ENCODE data around the gene DONSON.
"Not testable (repeated sequence)": the region's sequence is repeated elsewhere in the genome, so short reads cannot be mapped to it uniquely, and the experiment has no call there.

Gene DONSON, protein sequence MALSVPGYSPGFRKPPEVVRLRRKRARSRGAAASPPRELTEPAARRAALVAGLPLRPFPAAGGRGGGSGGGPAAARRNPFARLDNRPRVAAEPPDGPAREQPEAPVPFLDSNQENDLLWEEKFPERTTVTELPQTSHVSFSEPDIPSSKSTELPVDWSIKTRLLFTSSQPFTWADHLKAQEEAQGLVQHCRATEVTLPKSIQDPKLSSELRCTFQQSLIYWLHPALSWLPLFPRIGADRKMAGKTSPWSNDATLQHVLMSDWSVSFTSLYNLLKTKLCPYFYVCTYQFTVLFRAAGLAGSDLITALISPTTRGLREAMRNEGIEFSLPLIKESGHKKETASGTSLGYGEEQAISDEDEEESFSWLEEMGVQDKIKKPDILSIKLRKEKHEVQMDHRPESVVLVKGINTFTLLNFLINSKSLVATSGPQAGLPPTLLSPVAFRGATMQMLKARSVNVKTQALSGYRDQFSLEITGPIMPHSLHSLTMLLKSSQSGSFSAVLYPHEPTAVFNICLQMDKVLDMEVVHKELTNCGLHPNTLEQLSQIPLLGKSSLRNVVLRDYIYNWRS

DNA sequence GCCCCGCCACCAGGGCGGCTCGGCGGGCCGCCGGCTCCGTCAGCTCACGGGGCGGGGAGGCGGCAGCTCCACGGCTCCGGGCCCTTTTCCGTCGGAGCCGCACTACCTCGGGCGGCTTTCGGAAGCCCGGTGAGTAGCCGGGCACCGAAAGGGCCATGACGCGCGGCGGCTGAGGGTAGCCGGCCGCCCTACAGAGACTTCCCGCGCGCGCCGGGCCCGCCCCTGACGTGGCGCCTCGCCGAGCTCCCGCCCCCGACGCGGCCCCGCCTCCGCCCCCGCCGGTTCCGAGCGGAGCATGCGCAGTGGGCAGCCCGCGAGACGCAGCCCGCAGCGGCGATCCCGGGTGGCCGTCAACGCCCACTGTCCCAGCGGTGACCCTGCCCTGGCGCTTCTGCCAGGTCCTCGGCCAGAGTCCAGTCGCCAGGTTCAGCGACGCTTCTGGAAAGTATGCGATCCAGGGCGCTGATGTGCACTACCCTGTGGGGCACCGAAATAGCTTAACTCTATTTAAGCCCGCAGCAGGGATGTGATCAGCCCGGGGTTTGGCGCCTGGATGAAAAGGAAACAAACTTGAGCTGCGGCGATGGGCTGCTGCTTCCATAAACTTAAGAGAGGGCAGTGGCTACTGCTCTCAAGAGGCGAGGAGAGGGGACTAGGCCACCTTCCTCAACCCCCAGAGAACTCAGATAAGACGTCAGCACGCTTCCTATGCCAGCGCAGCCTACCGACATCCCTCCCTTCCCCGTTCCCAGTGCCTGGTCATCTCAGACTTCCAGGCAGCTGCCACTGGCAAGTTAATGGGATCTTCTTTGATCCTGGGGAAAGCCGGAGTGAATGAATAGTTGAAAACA, at the start of gene DONSON:
Gene DONSON (minus strand): TSS at position 200 of the 851 bp plus-strand sequence. CDS start 43 bp downstream, at position 157.
- DNase-seq (ENCODE audit: low read depth) = peak; percentile 83

DNA sequence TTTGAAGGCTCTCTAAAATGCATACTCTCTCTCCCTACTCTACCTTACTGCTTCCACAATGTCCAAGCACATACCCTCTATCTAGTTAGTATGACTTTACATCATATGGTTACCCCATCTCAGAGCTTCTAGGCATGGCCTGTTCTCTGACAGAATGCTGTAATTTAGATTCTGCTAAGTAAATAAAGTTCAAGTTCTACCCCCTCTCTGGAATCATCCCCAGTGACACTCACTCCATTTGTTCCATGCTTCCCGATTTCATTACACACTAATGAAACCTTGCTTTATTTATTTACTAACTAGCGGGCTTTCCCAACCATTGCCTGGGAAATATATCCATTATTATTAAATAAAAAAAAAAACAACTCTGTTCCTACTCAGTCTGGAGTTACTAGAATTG, 45.8 kb upstream of the DONSON start:
- DNase-seq (ENCODE audit: low read depth) = no peak

DNA sequence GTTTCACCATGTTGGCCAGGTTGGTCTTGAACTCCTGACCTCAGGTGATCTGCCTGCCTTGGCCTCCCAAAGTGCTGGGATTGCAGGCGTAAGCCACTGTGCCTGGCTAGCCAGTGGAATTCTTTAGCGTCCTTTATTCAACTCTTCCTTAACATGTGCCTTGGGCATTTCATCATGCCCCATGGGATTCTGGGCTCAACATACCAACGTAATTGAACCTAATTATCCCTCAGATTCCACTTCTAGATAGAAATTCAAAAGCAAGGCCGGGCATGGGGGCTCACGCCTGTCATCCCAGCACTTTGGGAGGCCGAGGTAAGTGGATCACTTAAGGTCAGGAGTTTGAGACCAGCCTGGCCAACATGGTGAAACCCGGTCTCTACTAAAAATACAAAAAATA, 37.7 kb upstream of the DONSON start:
- DNase-seq (ENCODE audit: low read depth) = not testable (repeated sequence)

DNA sequence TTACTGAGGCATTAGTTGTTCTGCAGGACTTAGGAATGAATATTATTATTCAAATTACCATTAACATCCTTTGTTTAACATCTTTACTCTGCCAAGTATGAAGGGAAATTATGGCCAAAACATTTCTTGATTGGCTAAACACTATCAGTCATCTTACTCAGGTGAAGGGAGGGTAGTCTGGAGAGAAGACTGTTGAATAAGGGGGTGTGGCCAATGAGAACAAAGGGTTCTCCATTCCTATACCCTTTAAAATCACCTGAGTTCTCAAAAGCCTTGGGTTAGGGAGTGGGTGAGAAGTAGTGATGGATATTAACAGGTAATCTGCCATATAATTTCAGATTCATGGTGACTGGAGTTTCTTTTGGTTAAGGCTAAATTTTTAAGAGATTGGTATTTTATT, 33.8 kb upstream of the DONSON start:
- DNase-seq (ENCODE audit: low read depth) = no peak

DNA sequence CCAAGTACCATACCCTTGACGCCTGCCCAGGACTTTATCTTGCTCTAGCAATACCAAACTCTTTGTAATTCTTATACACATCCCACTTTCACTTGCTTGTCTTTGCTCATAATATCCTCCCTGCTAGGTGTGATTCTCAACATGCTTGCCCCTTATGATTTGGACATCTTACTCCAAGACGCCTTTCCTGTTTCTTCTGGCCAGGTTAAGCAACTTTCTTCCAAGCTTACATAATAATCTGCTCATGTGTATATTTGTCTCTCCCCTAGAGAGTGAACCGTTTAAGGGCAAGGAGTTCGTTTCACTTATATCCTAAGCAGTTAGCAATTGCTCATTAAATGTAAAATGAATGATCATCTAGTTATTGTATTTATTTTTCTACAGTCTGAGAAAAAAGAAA, 31.2 kb upstream of the DONSON start:
- no peak for DNase-seq (ENCODE audit: low read depth)

DNA sequence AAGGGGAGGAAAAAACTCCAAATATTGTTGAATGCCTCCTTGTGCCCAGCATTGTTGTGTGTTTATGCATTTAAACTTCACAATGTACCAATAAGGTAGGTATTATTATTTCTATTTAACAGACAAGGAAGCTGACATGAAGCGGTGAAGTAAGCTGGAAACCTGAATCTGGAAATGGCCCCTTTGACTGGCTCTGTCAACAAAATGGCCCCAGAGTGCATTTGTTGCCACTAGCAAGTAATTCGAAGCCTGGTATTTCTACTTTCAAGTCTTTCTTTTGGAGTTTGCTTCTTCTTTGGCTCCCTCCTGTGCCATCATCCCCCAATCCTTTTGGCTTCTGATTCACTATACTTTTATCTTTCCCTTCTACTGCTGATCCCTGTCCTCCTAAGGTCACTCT, 29.9 kb upstream of the DONSON start:
- no peak for DNase-seq (ENCODE audit: low read depth)

DNA sequence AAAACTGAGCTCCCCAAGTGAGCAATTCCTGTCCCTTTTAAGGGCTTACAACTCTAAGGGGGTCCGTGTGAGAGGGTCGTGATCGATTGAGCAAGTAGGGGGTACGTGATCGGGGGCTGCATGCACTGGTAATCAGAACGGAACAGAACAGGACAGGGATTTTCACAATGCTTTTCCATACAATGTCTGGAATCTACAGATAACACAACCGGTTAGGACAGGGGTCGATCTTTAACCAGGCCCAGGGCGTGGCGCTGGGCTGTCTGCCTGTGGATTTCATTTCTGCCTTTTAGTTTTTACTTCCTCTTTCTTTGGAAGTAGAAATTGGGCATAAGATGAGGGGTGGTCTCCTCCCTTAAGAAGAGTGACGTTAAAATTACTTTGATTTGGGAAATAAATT, 29.1 kb upstream of the DONSON start:
- not testable (repeated sequence) for DNase-seq (ENCODE audit: low read depth)

DNA sequence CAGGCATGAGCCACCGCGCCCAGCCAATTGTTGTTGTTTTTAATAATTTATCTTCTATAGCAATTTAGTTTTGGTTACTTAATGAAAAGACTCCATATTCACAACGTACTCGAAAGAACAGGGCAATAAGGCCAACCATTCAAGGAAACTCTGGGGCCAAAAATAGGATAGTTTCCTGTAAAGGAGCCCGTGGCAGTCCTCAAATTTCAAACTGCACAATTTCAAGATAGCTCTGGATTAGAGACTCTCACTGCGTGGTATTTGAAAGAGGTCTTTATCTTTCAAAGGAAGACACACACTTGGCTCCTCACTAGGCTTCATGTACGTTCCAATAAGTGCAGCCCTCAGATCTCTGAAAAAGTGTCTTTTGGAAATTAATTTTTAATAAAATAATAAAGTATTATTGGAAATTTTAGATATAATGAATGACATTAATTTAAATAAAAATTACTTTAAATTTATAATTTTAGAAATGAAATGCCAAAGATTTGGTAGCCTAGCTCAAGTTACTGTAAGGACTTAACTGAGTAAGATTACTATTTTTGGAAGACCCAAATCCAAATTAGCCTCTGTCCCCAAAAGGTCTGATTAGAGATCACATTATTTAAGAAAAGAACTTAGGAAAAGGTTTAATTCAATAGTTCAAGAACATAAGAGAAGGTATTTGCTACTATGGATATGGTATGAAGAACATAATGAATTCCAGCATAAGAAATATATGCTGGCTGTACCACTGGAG, 22.7 kb upstream of the DONSON start:
- DNase-seq (ENCODE audit: low read depth) = no peak

DNA sequence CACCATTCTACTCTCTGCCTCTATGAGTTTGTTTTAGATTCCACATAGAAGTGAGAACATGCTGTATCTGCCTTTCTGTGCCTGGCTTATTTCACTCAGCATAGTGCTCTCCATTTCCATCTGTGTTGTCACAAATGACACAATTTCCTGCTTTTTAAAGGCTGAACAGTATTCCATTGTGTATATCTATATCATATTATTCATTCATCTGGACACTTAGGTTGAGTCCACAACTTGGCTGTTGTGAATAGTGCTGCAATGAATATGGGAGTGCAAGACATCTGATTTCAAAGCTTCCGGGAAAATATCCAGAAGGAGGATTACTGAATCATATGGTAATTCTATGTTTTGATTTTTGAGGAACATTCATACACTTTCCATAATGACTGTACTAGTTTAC, 20.1 kb upstream of the DONSON start:
- DNase-seq (ENCODE audit: low read depth) = no peak

DNA sequence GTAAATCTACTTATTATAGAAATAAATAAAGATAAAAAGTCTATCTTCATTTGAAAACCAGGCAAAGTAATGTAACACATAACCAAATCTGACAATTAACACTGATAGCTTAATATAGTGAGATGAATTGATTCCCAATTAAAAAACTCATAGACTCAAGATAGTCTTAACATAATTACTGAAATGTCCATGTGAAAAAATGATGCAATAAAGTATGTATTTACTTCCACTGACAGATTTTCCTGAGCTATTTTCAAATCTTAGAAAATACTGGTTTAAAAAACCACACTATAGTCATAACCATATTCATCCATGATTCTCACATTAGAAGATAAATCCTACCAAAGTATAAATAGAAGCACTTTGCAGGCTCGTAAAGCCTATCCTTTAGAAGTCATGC, 9.6 kb upstream of the DONSON start:
- DNase-seq (ENCODE audit: low read depth) = no peak

DNA sequence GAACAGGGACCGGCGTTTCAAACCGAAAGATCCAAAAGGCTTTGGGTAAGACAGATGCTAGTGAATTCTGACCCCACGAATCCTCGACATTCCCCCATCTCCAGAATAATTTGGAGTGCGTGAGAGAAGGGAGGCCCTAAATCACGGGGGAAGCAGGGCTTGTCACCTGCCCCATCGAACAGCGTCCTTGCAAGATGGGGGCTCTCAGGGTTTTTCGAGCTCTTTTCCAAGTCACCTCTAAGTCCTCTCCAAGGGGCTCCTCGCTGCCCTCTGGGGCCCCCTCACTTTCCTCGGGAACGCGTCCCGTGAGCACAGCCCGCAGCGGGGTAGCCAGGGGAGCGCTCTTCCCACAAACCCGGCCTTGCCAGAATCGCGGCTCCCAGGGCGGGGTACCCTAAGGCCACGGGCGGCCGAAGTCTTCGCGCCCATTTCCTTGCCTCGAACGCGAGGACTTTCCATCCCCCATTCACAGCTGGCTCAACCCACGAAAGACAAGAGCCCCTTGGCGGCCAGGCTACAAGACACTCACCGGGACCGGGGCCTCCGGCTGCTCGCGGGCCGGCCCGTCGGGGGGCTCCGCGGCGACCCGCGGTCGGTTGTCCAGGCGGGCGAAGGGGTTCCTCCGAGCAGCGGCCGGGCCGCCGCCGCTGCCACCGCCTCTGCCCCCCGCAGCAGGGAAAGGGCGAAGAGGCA, 546 bp downstream of the DONSON start:
- DNase-seq (ENCODE audit: low read depth) = peak; percentile 3

DNA sequence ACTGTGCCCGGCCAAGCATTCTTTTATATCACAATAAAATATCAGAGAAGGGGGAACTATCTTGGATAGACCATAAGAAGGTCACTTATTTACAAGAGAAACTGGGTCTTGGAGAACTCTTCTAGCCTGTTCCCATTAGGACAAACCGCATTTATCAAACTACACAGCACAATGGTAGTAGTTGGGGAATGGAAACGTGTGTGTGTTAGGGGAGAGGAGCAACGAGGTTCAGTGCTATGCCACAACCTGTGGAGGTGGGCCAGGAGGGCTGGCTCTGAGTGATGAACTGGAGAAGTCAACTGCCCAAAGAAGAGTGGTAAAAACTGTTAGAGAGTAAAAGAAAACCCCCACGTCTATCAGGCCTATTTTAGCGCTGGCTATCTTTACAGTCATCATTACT, 1.6 kb downstream of the DONSON start:
- no peak for DNase-seq (ENCODE audit: low read depth)

DNA sequence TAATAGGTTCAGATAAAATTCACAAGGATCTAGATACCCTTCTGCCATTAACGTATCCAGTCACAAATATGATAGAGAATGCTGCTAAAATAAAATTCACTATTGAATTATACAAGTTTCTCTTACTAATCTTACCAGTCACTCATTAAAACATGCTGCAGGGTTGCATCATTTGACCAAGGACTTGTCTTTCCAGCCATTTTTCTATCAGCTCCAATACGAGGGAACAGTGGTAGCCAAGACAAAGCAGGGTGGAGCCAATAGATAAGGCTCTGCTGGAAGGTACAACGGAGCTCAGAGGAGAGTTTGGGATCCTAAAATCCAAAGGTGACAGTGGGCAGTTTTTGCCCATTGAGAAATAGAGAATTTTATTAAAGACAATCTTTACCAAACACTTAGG, 4.0 kb downstream of the DONSON start:
- no peak for DNase-seq (ENCODE audit: low read depth)

DNA sequence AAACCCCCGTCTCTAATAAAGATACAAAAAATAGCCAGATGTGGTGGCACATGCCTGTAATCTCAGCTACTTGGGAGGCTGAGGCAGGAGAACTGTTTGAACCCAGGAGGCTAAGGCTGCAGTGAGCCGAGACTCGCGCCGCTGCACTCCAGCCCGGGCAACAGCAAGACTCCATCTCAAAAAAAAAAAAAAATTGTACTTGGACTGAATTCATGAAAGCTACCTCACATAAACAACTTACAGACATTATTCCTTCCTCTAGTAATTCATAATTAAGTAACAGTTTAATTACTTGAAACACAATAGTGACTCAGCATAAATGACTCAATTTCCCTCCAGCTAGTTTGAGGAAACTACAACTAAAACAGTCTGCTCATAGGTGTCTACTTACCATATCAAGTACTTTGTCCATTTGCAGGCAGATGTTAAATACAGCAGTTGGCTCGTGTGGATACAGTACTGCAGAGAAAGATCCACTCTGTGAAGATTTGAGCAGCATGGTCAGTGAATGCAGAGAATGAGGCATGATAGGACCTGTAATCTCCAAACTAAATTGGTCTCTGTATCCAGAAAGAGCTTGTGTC, 9.4 kb downstream of the DONSON start:
- no peak for DNase-seq (ENCODE audit: low read depth)

DNA sequence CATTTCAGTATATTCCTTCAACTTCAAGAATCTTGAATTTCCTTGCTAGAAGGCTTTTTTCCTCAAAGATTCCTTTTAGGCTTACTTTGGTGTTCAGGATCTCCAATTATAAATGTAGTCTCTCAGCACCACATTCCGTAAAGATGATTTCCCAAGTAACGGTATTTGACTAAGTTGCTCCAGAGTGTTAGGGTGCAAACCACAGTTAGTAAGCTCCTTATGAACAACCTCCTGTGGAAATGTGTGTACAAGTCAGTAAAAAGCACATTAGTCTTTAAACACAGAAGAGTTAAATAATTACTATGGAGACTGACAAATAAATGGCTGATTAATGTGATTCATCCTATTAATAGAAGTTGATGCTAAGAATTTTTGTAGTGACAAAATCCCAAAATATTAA, 10.3 kb downstream of the DONSON start:
- DNase-seq (ENCODE audit: low read depth) = no peak

DNA sequence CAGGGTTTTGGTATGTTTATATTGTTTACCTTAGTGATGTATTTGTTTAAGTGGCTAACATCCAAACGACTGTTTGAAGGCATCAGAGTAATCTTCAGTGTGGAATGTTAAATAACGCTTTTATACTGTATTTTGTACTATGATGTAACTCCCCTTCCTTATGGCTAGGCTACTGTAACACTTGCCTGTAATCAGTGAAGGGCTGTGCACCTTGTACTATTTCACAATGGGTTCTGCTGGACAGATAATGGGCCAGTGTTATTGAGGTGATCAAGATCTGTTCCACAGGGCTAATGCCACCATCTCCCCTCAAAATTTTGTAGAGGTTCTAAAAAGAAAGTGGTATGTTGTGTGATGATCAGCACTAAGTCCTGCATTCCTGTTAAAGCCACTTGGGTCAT, 11.7 kb downstream of the DONSON start:
- not testable (repeated sequence) for DNase-seq (ENCODE audit: low read depth)

DNA sequence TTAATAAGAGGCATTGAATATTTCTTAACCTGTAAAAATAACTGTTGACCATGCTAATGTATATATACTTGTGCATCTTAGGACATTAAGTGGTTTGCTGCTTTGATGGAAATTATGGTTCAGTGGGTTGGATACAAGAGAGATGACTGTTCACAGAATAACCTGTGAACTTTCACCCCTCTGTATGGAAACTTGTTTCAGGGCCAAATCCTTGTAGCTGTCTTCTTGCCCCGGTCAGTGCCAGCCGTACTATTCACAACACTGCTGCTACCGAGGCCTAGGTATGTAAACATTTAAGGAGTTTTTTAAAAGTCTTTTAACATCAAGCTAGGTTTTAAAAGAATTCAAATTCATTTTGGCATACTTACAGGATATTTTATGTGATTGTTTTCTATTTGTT, 16.1 kb downstream of the DONSON start:
- DNase-seq (ENCODE audit: low read depth) = no peak

DNA sequence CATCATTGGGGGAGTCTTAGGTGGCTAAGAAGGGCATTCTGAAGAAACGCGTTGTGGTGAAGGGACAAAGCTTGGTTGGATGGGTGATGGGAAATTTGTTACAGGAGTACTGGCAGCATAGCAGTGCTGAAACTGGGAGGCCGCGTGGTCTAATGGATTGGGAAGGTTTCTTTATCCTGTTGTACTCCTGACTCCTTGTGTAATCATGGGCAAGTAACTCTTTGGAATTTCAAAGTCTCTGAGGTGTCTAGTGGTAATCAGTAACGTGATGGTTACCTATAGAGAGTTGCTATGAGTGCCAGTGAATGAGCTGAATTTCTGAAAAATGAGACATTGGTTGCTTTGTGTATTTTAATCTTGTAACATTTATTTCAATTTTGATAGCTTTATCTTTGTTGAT, 18.5 kb downstream of the DONSON start:
- DNase-seq (ENCODE audit: low read depth) = no peak

DNA sequence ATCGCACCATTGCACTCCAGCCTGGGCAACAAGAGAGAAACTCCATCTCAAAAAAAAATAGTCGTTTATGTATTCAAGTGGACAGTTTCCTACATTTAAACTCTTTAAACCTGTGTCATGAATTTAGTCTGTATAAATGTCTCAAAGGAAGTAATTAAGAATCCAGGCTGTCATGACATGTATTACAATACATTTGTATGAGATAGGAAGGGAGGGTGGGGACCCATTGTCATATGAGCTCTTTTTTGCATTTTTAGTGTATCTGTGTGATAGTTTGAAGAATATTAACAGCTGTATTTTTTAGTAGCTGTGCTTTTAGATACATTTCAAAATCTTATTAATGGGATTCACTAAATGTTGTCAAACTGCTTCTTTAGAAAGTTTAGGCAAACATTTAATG, 20.0 kb downstream of the DONSON start:
- no peak for DNase-seq (ENCODE audit: low read depth)

DNA sequence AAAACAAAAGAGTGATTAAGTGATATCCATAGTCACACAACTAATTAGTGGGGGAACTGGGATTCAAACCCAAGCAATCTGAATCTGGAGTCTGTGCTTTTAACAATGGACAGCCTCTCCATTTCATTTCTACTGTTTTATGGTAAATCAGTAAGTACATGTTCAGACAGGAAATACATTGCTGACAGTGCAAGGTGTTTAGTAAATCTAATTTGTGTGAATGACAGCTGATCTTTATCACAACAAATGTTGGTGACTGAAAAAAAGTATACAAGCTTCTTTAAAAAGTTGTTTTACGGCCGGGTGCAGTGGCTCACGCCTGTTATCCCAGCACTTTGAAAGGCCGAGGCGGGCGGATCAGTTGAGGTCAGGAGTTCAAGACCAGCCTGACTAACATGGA, 20.6 kb downstream of the DONSON start:
- DNase-seq (ENCODE audit: low read depth) = no peak

DNA sequence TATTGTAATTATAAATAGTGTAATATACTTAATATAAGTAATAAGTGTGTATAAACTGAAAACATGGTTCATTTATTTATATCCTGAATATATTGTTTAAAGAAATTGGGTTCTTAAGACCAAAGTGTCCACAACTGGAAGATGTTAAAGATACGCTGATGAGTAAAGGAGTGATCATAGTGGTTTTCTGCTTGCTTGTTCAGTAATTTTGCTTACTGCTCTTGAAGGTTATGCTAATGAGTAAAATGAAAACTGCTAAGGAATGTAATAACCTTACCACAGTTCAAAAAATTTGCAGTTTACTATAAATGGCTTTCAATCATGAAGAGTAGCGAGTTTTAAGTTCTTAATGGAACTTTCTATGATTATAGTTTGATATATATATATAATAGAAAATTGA, 22.0 kb downstream of the DONSON start:
- DNase-seq (ENCODE audit: low read depth) = no peak
